HG03135 (cell line): ENCODE measurements around the gene ODAD3.
"Not testable (repeated sequence)": the region's sequence is repeated elsewhere in the genome, so short reads cannot be mapped to it uniquely, and the experiment has no call there.

ENCODE experiments used
- ATAC-seq: cut with Tn5 transposase; IDR thresholded peaks from one replicate; pipeline ENCODE4 v1.9.1; 2021; ENCODE audit warnings: mild to moderate bottlenecking, moderate library complexity; ENCODE audit not compliant: unreplicated experiment

The ODAD3 gene

GRCh38 chr19:11435057-11435832 is at the start of gene ODAD3, which contains the start of gene PRKCSH:
Gene ODAD3, minus strand, starts transcription at chr19:11435121. Its CDS starts 105 bp downstream, at chr19:11435016.
Gene PRKCSH, plus strand, starts transcription at chr19:11435635. Its CDS starts 483 bp downstream, at chr19:11436118.
- ATAC-seq: peak; percentile 84

- ATAC-seq: no peak
These were observed 48.6 kb upstream of the ODAD3 start for GRCh38 chr19:11483366-11484111.

DNA sequence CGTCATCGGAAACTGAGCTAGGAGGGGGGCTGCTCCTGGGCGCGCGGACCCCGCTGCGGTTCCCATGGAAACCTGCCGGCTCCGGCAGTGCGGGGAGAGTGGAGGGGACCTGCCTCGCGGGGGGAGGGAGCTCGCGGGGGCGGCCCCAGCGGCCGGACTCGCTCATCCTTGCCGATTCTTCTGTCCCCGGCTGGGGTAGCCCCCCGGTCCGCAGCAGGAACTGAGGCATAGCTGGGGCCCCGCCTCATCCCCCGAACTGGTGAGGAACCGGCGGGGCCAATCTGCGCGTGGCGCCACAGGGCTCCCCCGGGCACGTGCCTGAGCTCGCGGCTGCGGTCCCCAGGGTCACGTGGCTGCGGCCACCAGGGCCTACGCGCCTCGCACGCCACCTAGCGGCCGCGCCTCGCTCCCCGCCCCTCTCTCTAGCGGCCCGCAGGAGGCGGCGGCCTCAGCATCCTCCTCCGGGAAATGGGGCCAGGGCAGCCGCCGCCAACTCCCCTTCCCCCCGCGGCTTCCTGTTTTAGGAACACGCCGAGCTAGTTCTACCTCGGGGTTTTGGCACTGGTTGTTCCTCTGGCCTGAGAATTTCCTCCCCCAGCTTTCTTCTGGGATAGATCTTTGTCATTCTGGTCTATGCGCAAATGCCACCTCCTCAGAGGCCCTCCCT is 47.6 kb upstream of the ODAD3 start:
- peak; percentile 51 for ATAC-seq

DNA sequence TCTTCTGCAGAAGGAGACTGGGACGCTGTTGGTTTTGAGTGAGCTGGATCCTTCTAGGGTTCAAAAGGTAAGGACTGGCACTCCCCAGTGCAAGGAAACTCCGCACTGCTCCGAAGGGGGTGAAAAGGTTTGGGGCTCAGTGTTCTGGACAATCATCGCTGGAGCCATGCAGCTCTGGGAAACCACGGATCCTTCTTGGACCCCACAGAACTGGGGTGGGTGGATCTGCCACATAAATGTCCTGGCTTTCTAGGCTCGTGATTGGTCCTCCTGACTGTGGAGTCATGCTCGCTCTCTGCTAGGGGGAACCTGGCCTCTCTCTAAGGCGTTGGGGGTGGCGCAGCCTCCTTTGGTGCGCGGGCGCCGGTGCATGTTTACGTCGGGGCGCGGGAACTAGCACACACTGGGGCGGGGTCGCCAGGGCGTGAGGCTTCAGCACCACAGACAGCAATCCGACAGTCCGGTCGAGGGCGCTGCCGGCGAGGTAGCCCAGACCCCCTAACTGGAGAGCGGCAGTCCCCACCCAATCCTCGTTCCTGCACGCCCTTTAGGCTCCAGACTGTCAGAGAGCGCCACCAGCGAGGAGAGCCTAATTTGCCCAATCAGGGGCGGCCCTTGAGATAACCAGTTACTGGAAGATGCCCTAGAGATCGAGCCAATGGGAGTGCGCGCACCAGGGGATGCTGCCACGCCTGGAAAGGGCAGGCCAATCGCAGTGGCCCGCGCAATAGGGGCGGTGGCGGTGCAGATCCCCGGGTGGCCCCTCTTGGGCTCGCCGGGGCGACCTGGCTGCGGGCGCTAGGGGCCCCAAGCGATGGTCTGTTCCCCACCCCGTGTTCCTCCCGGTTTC is 46.8 kb upstream of the ODAD3 start:
- ATAC-seq: peak; percentile 56

DNA sequence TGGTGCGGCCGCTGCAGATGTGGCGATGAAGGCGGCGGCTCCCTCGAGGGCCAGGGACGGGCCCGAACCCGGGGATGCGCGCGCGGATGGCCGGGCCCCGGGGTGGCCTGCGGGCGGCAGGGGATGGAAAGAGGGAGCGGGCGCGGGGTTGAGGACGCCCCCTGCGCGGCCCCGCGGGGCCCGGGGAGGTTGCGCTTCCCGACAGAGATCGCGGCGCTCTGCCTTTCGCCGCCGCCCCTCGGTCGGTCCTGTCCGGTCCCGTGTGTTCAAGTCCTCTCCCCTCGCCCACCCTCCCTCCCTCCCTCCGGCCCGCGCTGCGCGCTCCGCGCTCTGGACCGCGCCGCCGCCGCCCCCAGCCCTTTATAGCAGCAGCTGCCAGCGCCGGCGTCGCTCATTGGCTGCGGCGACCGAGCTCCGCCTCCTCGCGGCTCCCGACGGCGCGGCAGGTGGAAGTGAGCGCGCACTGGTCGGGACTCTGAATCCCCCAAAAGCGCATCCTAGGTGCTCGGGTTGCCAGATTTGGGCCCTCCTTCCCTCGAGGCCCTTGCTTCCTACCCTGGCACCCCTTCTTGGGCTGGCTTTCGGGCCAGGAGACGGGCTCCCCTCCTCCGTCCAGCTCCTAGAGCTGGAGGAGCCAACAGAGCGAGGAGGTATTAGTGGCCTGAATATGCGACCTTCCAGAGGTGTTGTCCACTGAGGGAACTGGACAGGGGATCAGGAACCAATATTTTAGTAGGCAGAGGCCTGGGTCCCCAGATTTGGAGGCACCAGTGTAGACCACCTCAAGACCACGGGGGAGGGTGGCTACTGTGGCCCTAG is 46.0 kb upstream of the ODAD3 start, which contains the start of gene ELAVL3:
Gene ELAVL3, minus strand, starts transcription at position 332 of the 819 bp plus-strand sequence. CDS start 438 bp downstream, outside the sequence.
- no peak for ATAC-seq

DNA sequence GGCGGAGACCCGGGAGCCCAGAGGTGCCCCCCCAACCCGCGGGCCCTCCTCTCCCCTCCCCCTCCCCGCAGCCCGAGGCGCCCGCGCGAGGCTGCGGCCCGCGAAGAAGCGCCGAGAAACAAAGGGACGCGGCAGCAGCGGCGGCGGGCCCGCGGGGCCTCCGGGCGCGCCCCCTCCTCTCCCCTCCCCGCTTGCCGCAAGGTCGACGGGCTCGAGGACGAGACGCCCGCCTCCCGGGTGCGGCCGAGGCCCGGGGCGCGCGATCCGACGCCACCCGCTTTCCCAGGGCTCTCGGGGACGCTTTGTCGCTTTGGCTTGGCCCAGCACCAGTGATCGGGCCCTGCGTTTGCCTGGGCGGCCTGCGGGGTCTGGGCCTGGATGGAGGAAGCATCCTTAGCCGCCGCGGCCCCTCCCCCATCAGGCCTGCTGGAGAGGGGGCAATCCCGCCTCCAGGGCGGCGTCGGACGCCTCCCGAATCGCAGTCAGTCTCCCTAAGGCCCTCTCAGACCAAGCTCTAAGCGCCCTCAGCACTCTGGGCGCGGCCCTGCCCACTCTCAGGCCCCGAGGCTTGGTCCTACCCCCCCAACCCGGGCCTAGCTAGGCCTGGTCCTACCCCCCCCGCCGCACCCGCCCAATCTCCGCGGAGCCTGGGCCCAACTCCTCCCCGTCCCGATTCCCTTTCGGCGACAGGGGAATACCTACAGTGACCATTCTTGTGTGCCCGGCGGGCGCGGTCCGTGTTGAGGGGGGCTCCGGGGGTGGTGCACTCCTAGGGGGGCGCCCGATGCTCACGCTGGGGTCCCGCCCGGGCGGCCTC is 45.2 kb upstream of the ODAD3 start:
- no peak for ATAC-seq

DNA sequence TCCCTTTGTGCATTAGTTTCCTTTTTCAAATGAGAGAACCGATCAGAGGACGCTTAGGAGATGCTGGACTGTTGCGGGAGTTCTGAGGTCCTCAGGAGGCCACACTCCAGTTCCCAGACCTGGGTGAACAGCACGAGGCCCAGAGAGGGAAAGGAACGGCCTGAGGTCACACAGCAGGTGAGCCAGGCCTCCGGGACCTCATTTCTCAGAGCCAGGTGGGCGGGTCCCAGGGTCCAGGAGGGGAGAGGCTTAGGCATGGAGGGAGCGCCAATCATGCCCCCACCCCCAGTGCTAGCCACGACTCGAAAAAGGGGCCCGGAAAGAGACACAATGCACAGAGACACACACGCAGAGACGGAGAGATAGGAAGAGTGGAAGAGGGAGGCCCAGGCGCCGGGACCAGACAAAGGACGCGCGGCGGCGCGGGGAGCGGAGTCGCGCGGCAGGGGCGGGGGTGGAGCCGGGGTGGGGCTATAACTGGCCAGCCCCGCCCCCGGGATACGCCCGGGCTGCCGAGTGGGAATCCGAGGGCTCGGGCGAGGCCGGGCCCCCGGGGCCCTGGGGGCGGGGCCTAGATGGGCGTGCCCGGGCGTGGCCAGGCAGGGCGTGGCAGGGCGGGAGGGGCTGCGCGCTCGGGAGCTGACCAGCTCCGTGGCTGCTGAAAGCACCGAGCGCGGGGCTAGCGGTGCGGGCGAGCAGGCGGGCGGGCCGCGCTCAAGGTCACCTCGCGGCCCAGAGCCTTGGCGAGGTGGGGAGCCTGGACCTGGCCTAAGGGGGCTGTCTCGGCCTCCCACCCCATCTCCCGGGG is 44.4 kb upstream of the ODAD3 start:
- ATAC-seq: no peak

- ATAC-seq: no peak
These were observed 43.5 kb upstream of the ODAD3 start for GRCh38 chr19:11478167-11479089.

- ATAC-seq: no peak
These were observed 40.9 kb upstream of the ODAD3 start for GRCh38 chr19:11475861-11476260.

GRCh38 chr19:11475343-11475742 is 40.4 kb upstream of the ODAD3 start:
- ATAC-seq: not testable (repeated sequence)

GRCh38 chr19:11473725-11474124 is 38.8 kb upstream of the ODAD3 start:
- no peak for ATAC-seq

DNA sequence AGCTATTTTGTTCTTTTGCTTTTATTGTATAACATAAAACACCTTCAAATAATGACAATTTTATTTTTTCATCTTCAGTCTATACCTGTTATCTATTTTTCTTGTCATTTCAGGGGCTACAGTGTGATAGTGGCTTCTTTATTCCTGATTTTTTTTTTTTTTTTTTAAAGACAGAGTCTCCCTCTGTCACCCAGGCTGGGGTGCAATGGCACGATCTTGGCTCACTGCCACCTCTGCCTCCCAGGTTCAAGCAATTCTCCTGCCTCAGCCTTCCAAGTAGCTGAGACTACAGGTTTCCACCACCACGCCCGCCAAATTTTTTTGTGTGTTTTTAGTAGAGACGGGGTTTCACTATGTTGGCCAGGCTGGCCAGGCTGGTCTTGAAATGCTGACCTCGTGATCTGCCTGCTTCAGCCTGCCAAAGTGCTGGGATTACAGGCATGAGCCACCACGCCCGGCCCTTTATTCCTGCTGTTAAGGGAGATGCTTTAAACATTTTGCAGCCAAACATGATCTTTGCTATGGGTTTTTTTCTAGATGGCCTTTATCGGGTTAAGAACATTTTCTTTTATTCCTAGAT is 33.4 kb upstream of the ODAD3 start:
- ATAC-seq: not testable (repeated sequence)

DNA sequence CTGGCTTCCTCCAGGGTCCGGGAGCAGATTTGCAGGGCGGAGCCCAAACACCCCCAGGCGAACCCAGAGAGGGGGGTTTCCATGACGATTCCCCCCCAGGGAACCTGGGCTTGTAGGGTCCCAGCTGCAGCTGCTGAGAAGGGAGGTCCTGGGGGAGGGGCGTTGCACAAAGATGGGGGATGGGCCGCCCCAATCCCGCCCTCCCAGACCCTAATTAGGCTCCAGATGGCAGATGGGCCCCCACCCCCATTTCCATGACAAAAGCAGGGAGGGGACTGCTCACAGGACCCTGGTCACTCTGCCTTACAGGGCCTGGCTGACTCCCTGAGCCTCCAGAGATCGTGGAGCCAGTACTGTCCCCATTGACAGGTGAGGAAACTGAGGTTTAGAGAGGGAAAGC is 30.7 kb upstream of the ODAD3 start:
- ATAC-seq: no peak

- no peak for ATAC-seq
These were observed 29.7 kb upstream of the ODAD3 start for GRCh38 chr19:11464333-11465265.

- ATAC-seq: no peak
These were observed 28.5 kb upstream of the ODAD3 start for GRCh38 chr19:11463391-11463790.
